ENCODE measurements around the gene LRP1. TPM values are rescaled to one million over a fixed set of nuclear protein-coding genes. Genes with fewer than 3 reads are reported as not detected.

Gene LRP1
- total RNA-seq, 2 experiments from 2014 or later, result 1.8 to 2.7 TPM

GRCh38 chr12:57196439-57196838 is 68.2 kb downstream of the LRP1 start:
- CTCF ChIA-PET, result interaction anchor here (0.6 to 1.1 kb wide), 2 partner anchors 13 to 469 kb away, joined by 3 to 5 read pairs; no protein-coding TSS in a partner anchor
- H3K4me1 Mint-ChIP-seq, result no peaks in the 10 kb centered on the region
- H3K4me3 Mint-ChIP-seq, result no peak overlapping the region
- no peaks in the 10 kb centered on the region for H3K36me3 Mint-ChIP-seq (ENCODE audit: low read depth)
- no peaks in the 10 kb centered on the region for H3K27me3 Mint-ChIP-seq
- H3K27ac Mint-ChIP-seq, result no peak overlapping the region
- DNase-seq, result no peak
- no peak for ATAC-seq
- no peaks in the 10 kb centered on the region for H3K9me3 Mint-ChIP-seq (ENCODE audit: low read depth)
- intact Hi-C loops (cut with DNase I, micrococcal nuclease), result no loop called here
- POLR2A ChIA-PET, result no interaction called here

GRCh38 chr12:57196956-57197355 is 68.7 kb downstream of the LRP1 start:
- CTCF ChIA-PET, result interaction anchor here (0.6 to 1.1 kb wide), 3 partner anchors 14 to 470 kb away, joined by 3 to 5 read pairs (median 3); no protein-coding TSS in a partner anchor
- intact Hi-C loops (cut with DNase I, micrococcal nuclease), result no loop called here
- Mint-ChIP-seq H3K4me1 (no peaks in the 10 kb centered on the region), H3K4me3 (no peak overlapping the region), H3K27me3 (no peaks in the 10 kb centered on the region), H3K27ac (no peak overlapping the region), H3K9me3 (ENCODE audit: low read depth) (no peaks in the 10 kb centered on the region), H3K36me3 (ENCODE audit: low read depth) (no peaks in the 10 kb centered on the region)
- POLR2A ChIA-PET, result no interaction called here
- ATAC-seq (no peak), DNase-seq (no peak)

- Mint-ChIP-seq H3K27me3 (no peaks in the 10 kb centered on the region), H3K27ac (no peak overlapping the region), H3K4me1 (no peaks in the 10 kb centered on the region), H3K4me3 (no peak overlapping the region), H3K36me3 (ENCODE audit: low read depth) (no peaks in the 10 kb centered on the region), H3K9me3 (ENCODE audit: low read depth) (no peaks in the 10 kb centered on the region)
- intact Hi-C loops (cut with DNase I, micrococcal nuclease), result no loop called here
- no peak for ATAC-seq
- CTCF ChIA-PET, result interaction anchor here (0.8 kb wide), 1 partner anchor 15 kb away, joined by 3 read pairs; no protein-coding TSS in a partner anchor
- POLR2A ChIA-PET, result no interaction called here
- DNase-seq, result no peak
These were observed 70.0 kb downstream of the LRP1 start for GRCh38 chr12:57198329-57198728.

- Mint-ChIP-seq H3K4me1 (no peaks in the 10 kb centered on the region), H3K27ac (no peak overlapping the region), H3K4me3 (no peak overlapping the region), H3K9me3 (ENCODE audit: low read depth) (no peaks in the 10 kb centered on the region), H3K36me3 (ENCODE audit: low read depth) (no peaks in the 10 kb centered on the region), H3K27me3 (no peaks in the 10 kb centered on the region)
- ChIA-PET POLR2A (no interaction called here), CTCF (interaction anchor here (0.8 to 0.9 kb wide), 2 partner anchors 14 to 16 kb away, joined by 3 read pairs; no protein-coding TSS in a partner anchor)
- DNase-seq (no peak), ATAC-seq (no peak)
- intact Hi-C loops (cut with DNase I, micrococcal nuclease), result no loop called here
These were observed 70.9 kb downstream of the LRP1 start for GRCh38 chr12:57199191-57199590.

GRCh38 chr12:57200497-57200896 is 72.2 kb downstream of the LRP1 start:
- intact Hi-C loops (cut with DNase I, micrococcal nuclease), result no loop called here
- H3K4me3 Mint-ChIP-seq, result no peak overlapping the region
- H3K36me3 Mint-ChIP-seq (ENCODE audit: low read depth), result no peaks in the 10 kb centered on the region
- DNase-seq (no peak), ATAC-seq (no peak)
- no peaks in the 10 kb centered on the region for H3K4me1 Mint-ChIP-seq
- no peak overlapping the region for H3K27ac Mint-ChIP-seq
- no peaks in the 10 kb centered on the region for H3K9me3 Mint-ChIP-seq (ENCODE audit: low read depth)
- no peaks in the 10 kb centered on the region for H3K27me3 Mint-ChIP-seq
- ChIA-PET POLR2A (no interaction called here), CTCF (no interaction called here)

GRCh38 chr12:57201219-57201618 is 72.9 kb downstream of the LRP1 start:
- ChIA-PET CTCF (no interaction called here), POLR2A (no interaction called here)
- Mint-ChIP-seq H3K4me1 (no peaks in the 10 kb centered on the region), H3K27me3 (no peaks in the 10 kb centered on the region), H3K27ac (no peak overlapping the region), H3K36me3 (ENCODE audit: low read depth) (no peaks in the 10 kb centered on the region), H3K9me3 (ENCODE audit: low read depth) (no peaks in the 10 kb centered on the region), H3K4me3 (no peak overlapping the region)
- DNase-seq (no peak), ATAC-seq (no peak)
- intact Hi-C loops (cut with DNase I, micrococcal nuclease), result no loop called here

- no peaks in the 10 kb centered on the region for H3K9me3 Mint-ChIP-seq (ENCODE audit: low read depth)
- ATAC-seq, result no peak
- intact Hi-C loops (cut with DNase I, micrococcal nuclease), result no loop called here
- POLR2A ChIA-PET, result no interaction called here
- H3K4me1 Mint-ChIP-seq, result no peaks in the 10 kb centered on the region
- CTCF ChIA-PET, result no interaction called here
- H3K27ac Mint-ChIP-seq, result no peak overlapping the region
- H3K4me3 Mint-ChIP-seq, result no peak overlapping the region
- H3K27me3 Mint-ChIP-seq, result no peaks in the 10 kb centered on the region
- no peak for DNase-seq
- no peaks in the 10 kb centered on the region for H3K36me3 Mint-ChIP-seq (ENCODE audit: low read depth)
These were observed 73.3 kb downstream of the LRP1 start for GRCh38 chr12:57201631-57202030.

- no peaks in the 10 kb centered on the region for H3K9me3 Mint-ChIP-seq (ENCODE audit: low read depth)
- intact Hi-C loops (cut with DNase I, micrococcal nuclease), result no loop called here
- H3K4me3 Mint-ChIP-seq, result no peak overlapping the region
- ATAC-seq (no peak), DNase-seq (no peak)
- no peak overlapping the region for H3K27ac Mint-ChIP-seq
- no peaks in the 10 kb centered on the region for H3K36me3 Mint-ChIP-seq (ENCODE audit: low read depth)
- no peaks in the 10 kb centered on the region for H3K4me1 Mint-ChIP-seq
- CTCF ChIA-PET, result no interaction called here
- POLR2A ChIA-PET, result no interaction called here
- no peaks in the 10 kb centered on the region for H3K27me3 Mint-ChIP-seq
These were observed 74.0 kb downstream of the LRP1 start for GRCh38 chr12:57202321-57202720.

- Mint-ChIP-seq H3K4me3 (no peak overlapping the region), H3K27ac (no peak overlapping the region), H3K9me3 (ENCODE audit: low read depth) (no peaks in the 10 kb centered on the region), H3K4me1 (no peaks in the 10 kb centered on the region), H3K27me3 (no peaks in the 10 kb centered on the region), H3K36me3 (ENCODE audit: low read depth) (no peaks in the 10 kb centered on the region)
- intact Hi-C loops (cut with DNase I, micrococcal nuclease), result no loop called here
- ATAC-seq, result no peak
- ChIA-PET POLR2A (no interaction called here), CTCF (no interaction called here)
- DNase-seq, result no peak
These were observed 74.9 kb downstream of the LRP1 start for GRCh38 chr12:57203201-57203600.

- H3K27ac Mint-ChIP-seq, result no peak overlapping the region
- DNase-seq (no peak), ATAC-seq (no peak)
- no peaks in the 10 kb centered on the region for H3K36me3 Mint-ChIP-seq (ENCODE audit: low read depth)
- H3K4me1 Mint-ChIP-seq, result no peaks in the 10 kb centered on the region
- intact Hi-C loops (cut with DNase I, micrococcal nuclease), result no loop called here
- H3K27me3 Mint-ChIP-seq, result no peaks in the 10 kb centered on the region
- H3K4me3 Mint-ChIP-seq, result no peak overlapping the region
- no peaks in the 10 kb centered on the region for H3K9me3 Mint-ChIP-seq (ENCODE audit: low read depth)
- ChIA-PET CTCF (no interaction called here), POLR2A (no interaction called here)
These were observed 75.5 kb downstream of the LRP1 start for GRCh38 chr12:57203791-57204190.

- H3K4me3 Mint-ChIP-seq, result no peak overlapping the region
- ATAC-seq (no peak), DNase-seq (no peak)
- H3K27me3 Mint-ChIP-seq, result no peaks in the 10 kb centered on the region
- no peaks in the 10 kb centered on the region for H3K9me3 Mint-ChIP-seq (ENCODE audit: low read depth)
- no peaks in the 10 kb centered on the region for H3K36me3 Mint-ChIP-seq (ENCODE audit: low read depth)
- intact Hi-C loops (cut with DNase I, micrococcal nuclease), result no loop called here
- H3K27ac Mint-ChIP-seq, result no peak overlapping the region
- H3K4me1 Mint-ChIP-seq, result no peaks in the 10 kb centered on the region
- POLR2A ChIA-PET, result no interaction called here
- CTCF ChIA-PET, result no interaction called here
These were observed 76.2 kb downstream of the LRP1 start for GRCh38 chr12:57204454-57204853.

- ChIA-PET POLR2A (no interaction called here), CTCF (interaction anchor here (0.6 kb wide), 1 partner anchor 55 kb away, joined by 3 read pairs; no protein-coding TSS in a partner anchor)
- H3K4me3 Mint-ChIP-seq, result no peak overlapping the region
- intact Hi-C loops (cut with DNase I, micrococcal nuclease), result no loop called here
- DNase-seq, result no peak
- no peak overlapping the region for H3K27ac Mint-ChIP-seq
- no peaks in the 10 kb centered on the region for H3K4me1 Mint-ChIP-seq
- H3K9me3 Mint-ChIP-seq (ENCODE audit: low read depth), result no peaks in the 10 kb centered on the region
- no peaks in the 10 kb centered on the region for H3K27me3 Mint-ChIP-seq
- H3K36me3 Mint-ChIP-seq (ENCODE audit: low read depth), result no peaks in the 10 kb centered on the region
- no peak for ATAC-seq
These were observed 76.9 kb downstream of the LRP1 start for GRCh38 chr12:57205186-57205585.

- CTCF ChIA-PET, result interaction anchor here (0.6 to 0.7 kb wide), 2 partner anchors 22 to 846 kb away, joined by 3 read pairs; partner anchors contain the start of gene STAT2
- no peak overlapping the region for H3K27ac Mint-ChIP-seq
These were observed 77.6 kb downstream of the LRP1 start for GRCh38 chr12:57205931-57206330.

More at GRCh38 chr12:57205931-57206330, 77.6 kb downstream of the LRP1 start:
- H3K27me3 Mint-ChIP-seq, result no peaks in the 10 kb centered on the region
- no peaks in the 10 kb centered on the region for H3K4me1 Mint-ChIP-seq
- ATAC-seq (no peak), DNase-seq (no peak)
- POLR2A ChIA-PET, result no interaction called here
- no peaks in the 10 kb centered on the region for H3K36me3 Mint-ChIP-seq (ENCODE audit: low read depth)
- no peaks in the 10 kb centered on the region for H3K9me3 Mint-ChIP-seq (ENCODE audit: low read depth)
- intact Hi-C loops (cut with DNase I, micrococcal nuclease), result no loop called here
- H3K4me3 Mint-ChIP-seq, result no peak overlapping the region

Data from activated CD4-positive, alpha-beta T cell treated with anti-CD3 and anti-CD28 coated beads for 36 hours (primary cell).